ENCODE data around the gene LRP10.

Gene LRP10

DNA sequence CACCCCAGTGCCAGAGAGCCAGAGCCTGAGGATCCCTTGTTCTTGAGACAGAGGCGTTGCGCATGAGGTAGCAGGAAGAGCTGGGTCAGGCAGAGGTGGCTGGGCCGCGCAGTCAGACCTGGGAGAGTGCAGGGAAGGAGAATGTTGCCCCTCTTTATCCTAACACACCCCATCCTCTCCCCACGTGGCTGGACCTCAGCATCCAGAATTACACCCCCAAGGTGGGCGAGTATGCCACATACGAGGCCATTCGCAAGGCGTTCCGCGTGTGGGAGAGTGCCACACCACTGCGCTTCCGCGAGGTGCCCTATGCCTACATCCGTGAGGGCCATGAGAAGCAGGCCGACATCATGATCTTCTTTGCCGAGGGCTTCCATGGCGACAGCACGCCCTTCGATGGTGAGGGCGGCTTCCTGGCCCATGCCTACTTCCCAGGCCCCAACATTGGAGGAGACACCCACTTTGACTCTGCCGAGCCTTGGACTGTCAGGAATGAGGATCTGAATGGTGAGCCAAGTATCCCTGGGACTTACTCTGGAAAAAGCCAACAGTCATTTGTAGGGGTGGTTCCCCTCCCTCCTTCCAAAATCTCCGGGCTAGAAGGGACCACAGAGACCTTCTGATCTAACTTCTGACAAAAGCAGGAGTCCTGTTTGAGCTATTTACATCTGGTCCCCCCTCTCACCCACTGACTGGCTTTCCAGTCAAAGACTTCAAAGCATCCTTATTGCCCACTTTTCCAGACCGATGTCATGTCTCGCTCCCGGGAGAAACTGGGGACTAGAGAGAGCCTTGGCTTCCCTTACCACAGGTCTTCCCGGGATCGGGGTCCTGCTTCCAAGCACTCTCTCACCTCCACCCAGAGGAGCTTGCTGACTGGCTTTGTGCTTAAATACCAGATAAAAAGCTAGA, 29.1 kb upstream of the LRP10 start:
- Histone ChIP-seq H3K4me1 (ENCODE audit: control insufficient read depth in 1 of 2, insufficient read depth in 2 of 2, low read length in 2 of 2) (peaks cover 26 to 29% of the 10 kb centered on the region in 2 experiments), H2BK120ac (ENCODE audit: insufficient read depth, low read length, poor library complexity) (no peak overlapping the region), H3K79me1 (ENCODE audit: low read length) (peaks cover 28% of the 10 kb centered on the region), H4K91ac (ENCODE audit: low read depth, low read length) (no peak overlapping the region), H2AK5ac (ENCODE audit: low read length) (no peak overlapping the region), H2AFZ (ENCODE audit: insufficient read depth, low read length, poor library complexity) (no peak overlapping the region), H2BK5ac (ENCODE audit: low read depth, low read length, poor library complexity) (no peak overlapping the region), H3K23ac (ENCODE audit: low read length) (no peak overlapping the region), H3K27ac (ENCODE audit: low read depth, low read length) (no peak overlapping the region), H3K14ac (ENCODE audit: low read length) (no peak overlapping the region), H3K9ac (ENCODE audit: low read length) (no peak overlapping the region), H3K4ac (ENCODE audit: low read depth, low read length) (no peak overlapping the region), H3K4me2 (ENCODE audit: low read length) (no peak overlapping the region), H3K4me3 (ENCODE audit: low read depth, low read length) (no peak overlapping the region), H3K27me3 (ENCODE audit: insufficient read depth, low read length) (no peaks in the 10 kb centered on the region), H3K9me3 (ENCODE audit: insufficient read depth, low read depth, low read length) (peaks cover 3% of the 10 kb centered on the region), H3K36me3 (ENCODE audit: control insufficient read depth in 1 of 2, insufficient read depth in 2 of 2, low read length in 2 of 2) (peaks cover 70 to 72% of the 10 kb centered on the region in 2 experiments), H3K18ac (ENCODE audit: low read length) (no peak overlapping the region), H2BK12ac (ENCODE audit: low read length) (no peak overlapping the region), H4K12ac (ENCODE audit: low read depth, low read length) (no peak overlapping the region), H4K8ac (ENCODE audit: low read depth, low read length) (no peak overlapping the region), H3K79me2 (ENCODE audit: control insufficient read depth, insufficient read depth, low read length, poor library complexity) (peaks cover 22% of the 10 kb centered on the region)
- DNase-seq: no peak
- no CpG with 5 or more reads among the region's 28 CpGs for WGBS (ENCODE audit: extremely low coverage, insufficient coverage, insufficient read length)

DNA sequence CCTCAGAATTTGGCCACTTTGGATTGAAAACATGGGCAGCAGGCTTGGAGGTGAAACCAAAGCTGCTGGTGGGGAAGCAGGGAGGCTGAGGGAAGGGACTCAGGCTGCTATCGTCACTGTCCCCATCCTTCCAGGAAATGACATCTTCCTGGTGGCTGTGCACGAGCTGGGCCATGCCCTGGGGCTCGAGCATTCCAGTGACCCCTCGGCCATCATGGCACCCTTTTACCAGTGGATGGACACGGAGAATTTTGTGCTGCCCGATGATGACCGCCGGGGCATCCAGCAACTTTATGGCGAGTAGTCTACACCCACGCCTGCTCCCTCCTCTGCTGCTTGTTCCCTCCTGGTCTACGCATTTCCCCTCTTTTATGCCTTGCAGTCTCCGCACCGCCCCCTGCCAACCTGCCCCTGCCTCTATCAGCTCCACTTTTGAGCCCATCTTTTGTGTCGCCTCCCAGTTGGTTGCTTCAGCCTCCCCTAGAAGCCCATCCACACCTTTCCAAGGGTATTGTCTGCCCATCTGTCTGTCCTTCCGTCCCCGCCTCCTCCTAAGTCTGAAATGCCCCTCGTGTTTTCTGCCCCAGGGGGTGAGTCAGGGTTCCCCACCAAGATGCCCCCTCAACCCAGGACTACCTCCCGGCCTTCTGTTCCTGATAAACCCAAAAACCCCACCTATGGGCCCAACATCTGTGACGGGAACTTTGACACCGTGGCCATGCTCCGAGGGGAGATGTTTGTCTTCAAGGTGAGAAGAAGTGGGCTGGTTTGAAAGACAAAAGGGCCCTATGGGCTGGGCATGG, 28.2 kb upstream of the LRP10 start:
- Histone ChIP-seq H3K27ac (ENCODE audit: low read depth, low read length) (no peak overlapping the region), H3K79me1 (ENCODE audit: low read length) (peaks cover 19% of the 10 kb centered on the region), H3K79me2 (ENCODE audit: control insufficient read depth, insufficient read depth, low read length, poor library complexity) (peaks cover 13% of the 10 kb centered on the region), H3K23ac (ENCODE audit: low read length) (no peak overlapping the region), H3K27me3 (ENCODE audit: insufficient read depth, low read length) (no peaks in the 10 kb centered on the region), H3K18ac (ENCODE audit: low read length) (peak overlapping the region; percentile 33), H4K8ac (ENCODE audit: low read depth, low read length) (no peak overlapping the region), H3K4me3 (ENCODE audit: low read depth, low read length) (no peak overlapping the region), H3K4me1 (ENCODE audit: control insufficient read depth in 1 of 2, insufficient read depth in 2 of 2, low read length in 2 of 2) (peaks cover 32 to 34% of the 10 kb centered on the region in 2 experiments), H3K36me3 (ENCODE audit: control insufficient read depth in 1 of 2, insufficient read depth in 2 of 2, low read length in 2 of 2) (peaks cover 70 to 72% of the 10 kb centered on the region in 2 experiments), H3K4me2 (ENCODE audit: low read length) (no peak overlapping the region), H2BK120ac (ENCODE audit: insufficient read depth, low read length, poor library complexity) (no peak overlapping the region), H3K9ac (ENCODE audit: low read length) (no peak overlapping the region), H3K14ac (ENCODE audit: low read length) (no peak overlapping the region), H2AFZ (ENCODE audit: insufficient read depth, low read length, poor library complexity) (no peak overlapping the region), H3K4ac (ENCODE audit: low read depth, low read length) (no peak overlapping the region), H3K9me3 (ENCODE audit: insufficient read depth, low read depth, low read length) (peaks cover 3% of the 10 kb centered on the region), H2BK12ac (ENCODE audit: low read length) (no peak overlapping the region), H2BK5ac (ENCODE audit: low read depth, low read length, poor library complexity) (no peak overlapping the region), H4K12ac (ENCODE audit: low read depth, low read length) (no peak overlapping the region), H2AK5ac (ENCODE audit: low read length) (no peak overlapping the region), H4K91ac (ENCODE audit: low read depth, low read length) (no peak overlapping the region)
- WGBS (ENCODE audit: extremely low coverage, insufficient coverage, insufficient read length): no CpG with 5 or more reads among the region's 21 CpGs
- DNase-seq: no peak

DNA sequence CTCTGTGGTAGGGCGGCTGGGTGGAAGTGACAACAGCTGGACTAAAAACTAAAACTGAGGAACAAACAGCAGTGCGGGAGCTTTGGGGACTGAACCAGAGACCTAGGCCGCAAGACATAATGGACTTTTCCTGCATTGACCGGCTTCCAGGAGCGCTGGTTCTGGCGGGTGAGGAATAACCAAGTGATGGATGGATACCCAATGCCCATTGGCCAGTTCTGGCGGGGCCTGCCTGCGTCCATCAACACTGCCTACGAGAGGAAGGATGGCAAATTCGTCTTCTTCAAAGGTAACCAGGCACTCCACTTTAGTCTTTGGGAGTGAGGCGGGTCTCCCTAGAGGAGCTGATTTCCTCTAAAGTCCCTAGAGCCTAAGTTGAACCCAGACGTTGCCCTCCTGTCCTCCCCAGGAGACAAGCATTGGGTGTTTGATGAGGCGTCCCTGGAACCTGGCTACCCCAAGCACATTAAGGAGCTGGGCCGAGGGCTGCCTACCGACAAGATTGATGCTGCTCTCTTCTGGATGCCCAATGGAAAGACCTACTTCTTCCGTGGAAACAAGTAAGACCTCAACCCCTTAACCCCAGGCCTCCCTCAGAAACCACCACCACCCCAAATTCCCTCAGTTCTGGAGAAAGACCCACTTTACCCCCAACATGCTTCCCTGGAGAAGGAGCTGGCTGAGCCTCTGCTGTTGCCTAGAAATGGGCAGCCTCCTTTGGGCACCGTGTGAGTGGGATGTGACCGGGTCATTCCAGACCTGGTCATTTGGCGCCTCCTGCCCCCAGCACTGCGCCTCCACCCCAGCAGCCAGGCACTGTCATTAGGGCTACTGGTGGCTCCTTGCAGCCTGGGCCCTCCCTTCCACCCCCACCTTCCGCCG, 27.1 kb upstream of the LRP10 start:
- no peak overlapping the region for H4K12ac ChIP-seq (ENCODE audit: low read depth, low read length)
- no peak overlapping the region for H3K4ac ChIP-seq (ENCODE audit: low read depth, low read length)
- H2BK5ac ChIP-seq (ENCODE audit: low read depth, low read length, poor library complexity): no peak overlapping the region
- peaks cover 27 to 29% of the 10 kb centered on the region in 2 experiments for H3K4me1 ChIP-seq (ENCODE audit: control insufficient read depth in 1 of 2, insufficient read depth in 2 of 2, low read length in 2 of 2)
- peaks cover 11% of the 10 kb centered on the region for H3K79me1 ChIP-seq (ENCODE audit: low read length)
- no peak overlapping the region for H4K91ac ChIP-seq (ENCODE audit: low read depth, low read length)
- H2BK12ac ChIP-seq (ENCODE audit: low read length): no peak overlapping the region
- WGBS (ENCODE audit: extremely low coverage, insufficient coverage, insufficient read length): no CpG with 5 or more reads among the region's 22 CpGs
- H3K27me3 ChIP-seq (ENCODE audit: insufficient read depth, low read length): no peaks in the 10 kb centered on the region
- H3K4me3 ChIP-seq (ENCODE audit: low read depth, low read length): no peak overlapping the region
- H3K18ac ChIP-seq (ENCODE audit: low read length): no peak overlapping the region
- H3K36me3 ChIP-seq (ENCODE audit: control insufficient read depth in 1 of 2, insufficient read depth in 2 of 2, low read length in 2 of 2): peaks cover 68 to 72% of the 10 kb centered on the region in 2 experiments
- no peak overlapping the region for H2AK5ac ChIP-seq (ENCODE audit: low read length)
- H3K27ac ChIP-seq (ENCODE audit: low read depth, low read length): no peak overlapping the region
- H3K23ac ChIP-seq (ENCODE audit: low read length): no peak overlapping the region
- H3K9me3 ChIP-seq (ENCODE audit: insufficient read depth, low read depth, low read length): peaks cover 3% of the 10 kb centered on the region
- no peak overlapping the region for H4K8ac ChIP-seq (ENCODE audit: low read depth, low read length)
- H3K9ac ChIP-seq (ENCODE audit: low read length): no peak overlapping the region
- H3K4me2 ChIP-seq (ENCODE audit: low read length): no peak overlapping the region
- H3K79me2 ChIP-seq (ENCODE audit: control insufficient read depth, insufficient read depth, low read length, poor library complexity): peaks cover 2% of the 10 kb centered on the region
- no peak for DNase-seq
- no peak overlapping the region for H2AFZ ChIP-seq (ENCODE audit: insufficient read depth, low read length, poor library complexity)
- H2BK120ac ChIP-seq (ENCODE audit: insufficient read depth, low read length, poor library complexity): no peak overlapping the region
- H3K14ac ChIP-seq (ENCODE audit: low read length): no peak overlapping the region

DNA sequence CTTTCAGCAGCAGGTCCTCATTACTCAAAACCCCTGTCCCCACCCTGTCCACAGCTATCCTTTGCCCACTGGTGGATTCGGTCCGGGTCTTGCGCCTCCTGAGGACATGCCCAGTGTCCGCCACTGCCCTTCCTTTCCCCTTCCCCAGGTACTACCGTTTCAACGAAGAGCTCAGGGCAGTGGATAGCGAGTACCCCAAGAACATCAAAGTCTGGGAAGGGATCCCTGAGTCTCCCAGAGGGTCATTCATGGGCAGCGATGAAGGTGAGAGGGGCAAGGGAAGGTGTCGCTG, 26.5 kb upstream of the LRP10 start:
- Histone ChIP-seq H3K9ac (ENCODE audit: low read length) (no peak overlapping the region), H4K8ac (ENCODE audit: low read depth, low read length) (no peak overlapping the region), H3K36me3 (ENCODE audit: control insufficient read depth in 1 of 2, insufficient read depth in 2 of 2, low read length in 2 of 2) (peaks cover 65 to 69% of the 10 kb centered on the region in 2 experiments), H3K4ac (ENCODE audit: low read depth, low read length) (no peak overlapping the region), H3K4me1 (ENCODE audit: control insufficient read depth in 1 of 2, insufficient read depth in 2 of 2, low read length in 2 of 2) (peaks cover 25 to 29% of the 10 kb centered on the region in 2 experiments), H3K9me3 (ENCODE audit: insufficient read depth, low read depth, low read length) (peaks cover 3% of the 10 kb centered on the region), H2BK120ac (ENCODE audit: insufficient read depth, low read length, poor library complexity) (no peak overlapping the region), H2BK5ac (ENCODE audit: low read depth, low read length, poor library complexity) (no peak overlapping the region), H2BK12ac (ENCODE audit: low read length) (no peak overlapping the region), H3K79me2 (ENCODE audit: control insufficient read depth, insufficient read depth, low read length, poor library complexity) (no peaks in the 10 kb centered on the region), H3K27ac (ENCODE audit: low read depth, low read length) (no peak overlapping the region), H3K18ac (ENCODE audit: low read length) (no peak overlapping the region), H3K4me3 (ENCODE audit: low read depth, low read length) (no peak overlapping the region), H3K27me3 (ENCODE audit: insufficient read depth, low read length) (no peaks in the 10 kb centered on the region), H2AK5ac (ENCODE audit: low read length) (no peak overlapping the region), H3K23ac (ENCODE audit: low read length) (no peak overlapping the region), H2AFZ (ENCODE audit: insufficient read depth, low read length, poor library complexity) (no peak overlapping the region), H3K14ac (ENCODE audit: low read length) (no peak overlapping the region), H3K4me2 (ENCODE audit: low read length) (no peak overlapping the region), H4K12ac (ENCODE audit: low read depth, low read length) (no peak overlapping the region), H4K91ac (ENCODE audit: low read depth, low read length) (no peak overlapping the region), H3K79me1 (ENCODE audit: low read length) (peaks cover 11% of the 10 kb centered on the region)
- WGBS (ENCODE audit: extremely low coverage, insufficient coverage, insufficient read length): 100% methylated on average over 1 of the region's 9 CpGs
- DNase-seq: no peak
